HG03565 (cell line): ENCODE data around the gene LENG8.

Experiments used
- ATAC-seq: cut with Tn5 transposase; IDR thresholded peaks from one replicate; pipeline ENCODE4 v1.9.1; 2021; ENCODE audit warnings: mild to moderate bottlenecking, moderate library complexity; ENCODE audit not compliant: unreplicated experiment

The LENG8 gene

DNA sequence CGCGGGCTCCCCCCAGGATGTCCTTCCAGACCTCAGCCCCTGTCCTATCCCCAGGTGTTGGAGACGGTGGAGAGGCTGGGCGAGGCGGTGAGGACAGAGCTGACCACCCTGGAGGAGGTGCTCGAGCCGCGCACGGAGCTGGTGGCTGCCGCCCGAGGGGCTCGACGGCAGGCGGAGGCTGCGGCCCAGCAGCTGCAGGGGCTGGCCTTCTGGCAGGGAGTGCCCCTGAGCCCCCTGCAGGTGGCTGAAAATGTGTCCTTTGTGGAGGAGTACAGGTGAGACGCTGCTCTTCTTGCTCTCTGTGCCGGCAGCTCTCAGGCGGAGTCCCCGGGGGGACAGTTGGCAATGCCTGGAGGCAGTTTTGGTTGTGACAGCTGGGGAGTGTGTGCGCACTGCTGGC lies 26.9 kb upstream of the LENG8 start:
- no peak for ATAC-seq

DNA sequence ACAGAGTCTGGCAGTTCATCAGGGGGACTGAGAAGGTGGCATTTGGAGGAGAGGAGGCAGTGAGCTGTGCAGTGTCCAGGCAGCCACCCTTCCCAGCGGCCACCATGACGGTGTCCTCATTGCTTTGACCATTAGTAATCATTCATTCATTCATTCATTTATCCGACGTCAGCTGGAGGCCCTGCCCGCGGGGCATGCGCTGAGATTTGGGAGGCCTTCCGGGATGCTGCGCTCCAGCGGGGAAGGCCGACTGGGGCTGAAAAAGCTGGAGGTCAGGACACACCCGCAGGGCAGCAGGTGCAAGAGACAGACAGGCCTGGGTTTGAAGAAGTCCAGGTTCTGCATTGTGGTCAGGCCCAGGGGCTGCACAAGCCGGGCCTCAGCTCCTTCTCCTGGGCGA lies 24.8 kb upstream of the LENG8 start:
- no peak for ATAC-seq

DNA sequence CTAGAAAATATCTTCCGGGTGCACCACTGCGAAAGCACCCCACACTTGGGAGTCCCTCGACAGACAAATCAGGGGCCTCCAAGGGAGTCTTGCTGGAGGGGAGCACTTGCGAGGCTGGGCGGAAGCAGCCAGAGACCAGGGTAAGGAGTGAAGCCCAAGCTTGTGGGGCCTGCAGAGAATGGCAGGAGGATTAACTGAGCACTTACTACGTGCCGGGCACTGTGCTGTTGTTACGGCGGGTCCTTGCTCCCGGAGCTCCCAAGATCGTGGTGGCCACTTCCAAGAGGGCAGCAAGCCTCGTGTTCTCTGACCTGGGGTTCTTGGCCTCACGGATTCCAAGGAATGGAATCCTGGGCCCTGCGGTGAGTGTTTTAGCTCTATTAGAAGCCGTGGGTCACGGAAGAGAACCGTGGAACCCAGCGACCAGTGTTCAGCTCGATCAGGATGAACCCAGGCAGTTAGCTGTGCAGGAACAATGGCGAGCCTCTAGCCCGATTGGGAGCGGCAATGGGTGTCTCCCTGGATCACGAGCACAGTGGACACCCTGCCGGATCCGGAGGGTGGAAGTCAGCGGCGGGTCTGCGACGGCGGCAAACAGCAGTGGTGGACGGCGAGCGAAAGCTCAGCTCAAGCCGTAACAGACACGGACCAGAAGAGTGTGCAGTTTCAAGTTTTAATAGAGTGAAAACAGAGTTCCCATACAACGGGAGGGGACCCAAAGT lies 24.2 kb upstream of the LENG8 start:
- no peak for ATAC-seq

DNA sequence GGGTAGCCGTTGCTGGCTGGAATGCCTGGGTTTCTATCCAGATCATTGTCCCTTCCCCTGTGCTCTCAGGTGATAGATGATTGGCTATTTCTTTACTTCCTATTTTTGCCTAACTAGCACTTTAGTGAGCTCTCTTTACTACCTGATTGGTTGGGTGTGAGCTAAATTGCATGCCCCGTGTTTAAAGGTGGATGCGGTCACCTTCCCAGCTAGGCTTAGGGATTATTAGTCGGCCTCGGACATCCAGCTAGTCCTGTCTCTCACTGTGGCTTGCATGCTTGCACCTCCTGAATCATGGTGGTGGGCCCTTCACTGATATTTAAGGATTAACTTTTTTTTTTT lies 23.6 kb upstream of the LENG8 start:
- no peak for ATAC-seq

DNA sequence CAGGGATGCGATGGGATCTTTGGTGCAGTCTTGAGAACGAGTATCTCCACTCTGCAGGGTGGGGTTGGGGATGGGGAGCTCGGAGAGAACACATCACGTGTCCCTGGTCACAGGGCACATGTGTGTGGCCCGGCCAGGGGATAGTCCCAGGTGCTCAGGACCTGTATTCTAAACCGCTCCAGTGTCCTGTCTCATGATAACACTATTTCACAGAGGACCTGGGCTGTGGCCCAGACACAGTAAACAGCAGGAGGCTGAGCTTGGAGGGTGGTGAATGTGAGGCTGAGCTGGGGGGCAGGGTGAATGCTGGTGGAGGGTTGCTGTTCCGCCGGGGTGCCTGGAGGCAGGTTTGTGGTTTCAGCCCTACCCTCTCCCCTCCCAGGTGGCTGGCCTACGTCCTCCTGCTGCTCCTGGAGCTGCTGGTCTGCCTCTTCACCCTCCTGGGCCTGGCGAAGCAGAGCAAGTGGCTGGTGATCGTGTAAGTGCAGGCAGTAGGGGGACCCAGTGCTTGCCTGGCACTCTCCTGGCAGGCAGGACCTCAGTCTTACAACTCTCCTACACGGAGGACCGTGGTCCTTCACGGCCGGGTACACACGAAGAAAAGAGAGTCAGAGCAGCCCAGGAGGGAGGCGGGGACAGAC lies 22.6 kb upstream of the LENG8 start:
- ATAC-seq = no peak

DNA sequence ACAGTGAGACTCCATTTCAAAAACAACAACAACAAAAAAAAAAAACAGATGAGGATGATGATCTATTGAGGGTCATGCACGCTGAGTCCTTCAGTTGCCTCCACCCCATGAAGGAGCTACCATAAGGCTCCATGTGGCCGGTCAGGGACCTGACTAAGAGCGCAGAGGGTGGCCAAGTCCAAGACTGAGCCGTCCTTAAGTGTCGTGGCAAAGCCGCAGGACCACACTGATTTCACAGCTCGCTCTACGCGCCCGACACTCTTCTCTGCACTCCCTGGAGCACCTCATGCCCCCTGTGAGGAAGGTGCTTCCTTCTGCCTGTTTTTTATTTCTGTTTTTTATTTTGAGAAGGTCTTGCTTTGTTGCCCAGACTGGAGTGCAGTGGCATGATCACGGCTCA lies 21.4 kb upstream of the LENG8 start:
- ATAC-seq = no peak

DNA sequence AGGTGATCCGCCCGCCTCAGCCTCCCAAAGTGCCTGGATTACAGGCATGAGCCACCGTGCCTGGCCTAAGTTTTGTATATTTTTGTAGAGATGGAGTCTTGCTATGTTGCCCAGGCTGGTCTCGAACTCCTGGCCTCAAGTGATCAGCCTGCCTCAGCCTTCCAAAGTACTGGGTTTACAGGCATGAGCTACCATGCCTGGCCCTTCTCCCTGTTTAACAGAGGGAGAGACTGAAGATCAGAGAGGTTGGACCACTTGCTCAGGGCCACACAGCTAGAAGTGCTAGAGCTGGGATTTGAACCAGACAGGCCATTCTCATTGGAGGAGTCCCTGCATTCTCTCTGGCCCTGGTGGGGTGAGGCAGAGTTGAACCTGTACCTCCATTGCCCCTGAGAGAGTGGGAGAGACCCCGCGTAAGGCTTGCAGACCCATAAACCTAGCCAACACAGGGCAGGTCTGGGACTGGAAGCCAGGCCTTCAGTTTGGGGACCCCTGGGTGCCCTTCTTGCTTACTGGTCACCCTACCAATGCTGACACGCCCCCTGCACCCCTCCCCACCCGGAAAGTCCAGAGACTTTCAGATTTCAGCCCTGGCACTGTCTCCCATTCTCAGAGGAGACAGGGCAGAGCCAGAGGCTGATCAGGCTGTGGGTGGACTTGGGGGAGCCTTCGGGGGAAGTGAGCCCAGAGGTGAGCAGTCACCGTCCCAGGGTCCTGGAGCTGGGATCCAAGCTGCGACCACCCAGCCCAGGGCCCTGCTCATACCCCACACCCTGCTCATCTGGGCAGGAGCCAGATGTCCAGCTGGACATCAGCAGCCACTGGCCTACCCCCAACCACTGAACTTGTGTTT lies 20.4 kb upstream of the LENG8 start:
- no peak for ATAC-seq

DNA sequence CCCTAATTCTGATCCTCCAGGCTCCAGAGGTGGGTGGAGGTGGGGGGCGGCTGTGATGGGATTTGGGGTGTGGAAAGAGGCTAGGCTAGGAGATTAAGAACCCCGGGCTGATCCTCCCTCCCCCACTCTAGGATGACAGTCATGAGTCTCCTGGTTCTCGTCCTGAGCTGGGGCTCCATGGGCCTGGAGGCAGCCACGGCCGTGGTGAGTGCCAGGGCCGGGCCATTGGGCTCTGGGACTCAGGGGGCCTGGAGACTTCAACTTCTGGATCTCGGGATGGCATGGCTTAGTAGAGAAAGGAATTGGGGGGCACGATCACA lies 19.9 kb upstream of the LENG8 start:
- no peak for ATAC-seq

DNA sequence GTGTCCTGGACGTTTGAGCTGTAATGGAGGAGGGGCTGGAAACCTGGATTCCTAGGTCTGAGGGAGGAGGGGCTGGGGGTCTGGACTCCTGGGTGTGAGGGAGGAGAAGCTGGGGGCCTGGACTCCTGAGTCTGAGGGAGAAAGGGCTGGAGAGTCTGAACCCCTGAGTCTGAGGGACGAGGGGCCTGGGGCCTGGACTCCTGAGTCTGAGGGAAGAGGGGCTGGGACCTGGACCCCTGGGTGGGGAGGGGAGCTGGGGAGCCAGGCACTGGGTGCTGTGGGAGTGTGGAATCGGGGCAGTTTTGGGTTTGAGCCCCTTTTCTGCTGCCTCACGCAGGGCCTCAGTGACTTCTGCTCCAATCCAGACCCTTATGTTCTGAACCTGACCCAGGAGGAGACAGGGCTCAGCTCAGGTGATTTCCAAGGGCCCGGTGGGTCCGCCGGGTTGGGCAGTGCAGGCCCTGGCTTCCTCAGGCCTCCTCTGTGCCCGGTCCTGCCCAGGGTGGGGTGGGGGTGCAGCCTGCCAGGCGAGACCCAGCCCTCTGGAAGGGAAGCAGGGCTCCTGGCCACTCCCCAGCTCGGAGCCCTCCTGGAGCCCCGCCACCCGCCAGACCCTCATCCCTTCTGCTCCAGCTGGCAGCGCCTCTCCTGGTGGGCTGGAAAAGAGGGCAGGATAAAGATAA lies 19.3 kb upstream of the LENG8 start:
- no peak for ATAC-seq

DNA sequence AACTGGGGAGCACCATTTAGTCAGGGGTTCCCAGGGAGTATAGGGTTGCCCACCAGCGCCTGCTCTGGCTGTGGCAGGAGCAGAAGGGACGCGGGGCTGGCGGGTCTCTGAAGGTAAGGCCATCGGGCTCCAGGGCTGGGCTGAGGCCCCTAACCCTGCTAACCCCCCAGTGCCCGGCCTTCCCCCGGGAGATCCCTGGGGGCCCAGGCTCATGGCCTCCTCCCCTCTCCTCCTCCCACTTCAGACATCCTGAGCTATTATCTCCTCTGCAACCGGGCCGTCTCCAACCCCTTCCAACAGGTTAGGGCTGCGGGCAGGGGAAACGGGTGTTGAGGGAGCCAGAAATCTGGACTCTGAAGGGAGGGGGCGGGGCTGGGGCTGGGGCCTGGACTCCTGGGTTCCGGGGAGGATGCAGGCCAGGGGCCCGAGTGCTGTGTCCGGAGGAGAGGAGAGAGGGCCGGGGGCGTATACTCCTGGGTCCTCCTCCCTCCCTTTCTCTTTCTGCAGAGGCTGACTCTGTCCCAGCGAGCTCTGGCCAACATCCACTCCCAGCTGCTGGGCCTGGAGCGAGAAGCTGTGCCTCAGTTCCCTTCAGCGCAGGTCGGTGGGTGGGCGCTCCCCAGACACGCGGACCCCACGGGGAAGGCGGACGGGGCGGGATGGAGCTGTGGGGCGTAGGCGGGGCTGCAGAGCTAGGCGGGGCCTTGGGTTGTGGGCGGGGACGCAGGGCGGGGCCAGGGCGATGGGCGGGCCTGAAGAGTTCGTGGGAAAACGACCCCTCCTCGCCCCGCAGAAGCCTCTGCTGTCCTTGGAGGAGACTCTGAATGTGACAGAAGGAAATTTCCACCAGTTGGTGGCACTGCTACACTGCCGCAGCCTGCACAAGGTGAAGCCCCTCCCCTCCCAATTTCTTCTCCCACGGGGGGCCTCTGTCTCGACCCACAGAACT lies 18.4 kb upstream of the LENG8 start:
- ATAC-seq = no peak

DNA sequence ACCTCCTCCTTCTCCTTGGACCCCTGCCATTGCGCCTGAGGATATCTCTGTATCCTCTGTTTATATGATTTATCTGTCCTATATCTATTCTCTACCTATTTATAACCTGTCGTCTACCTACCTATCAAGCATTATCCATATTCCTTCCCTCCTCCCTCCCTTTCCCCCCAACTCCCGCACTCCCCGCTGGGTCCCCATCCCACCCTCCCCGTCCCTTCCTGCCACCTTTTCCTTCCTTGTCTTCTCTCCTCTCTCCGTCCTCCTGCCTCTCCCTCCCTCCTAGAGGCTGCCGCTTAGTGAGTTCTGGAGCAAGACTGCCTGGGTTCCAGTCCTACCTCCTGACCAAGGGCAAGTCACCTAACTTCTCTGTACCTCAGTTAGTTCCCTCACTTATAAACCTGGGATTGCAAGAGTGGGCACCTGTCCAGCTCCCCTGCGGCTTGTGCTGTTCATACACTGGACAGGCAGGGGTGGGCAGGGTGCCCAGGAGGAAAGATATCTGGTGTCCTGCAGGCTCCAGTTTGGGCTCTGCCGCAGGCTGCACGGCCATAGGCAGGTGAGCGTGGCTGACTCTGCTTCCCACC lies 17.7 kb upstream of the LENG8 start:
- ATAC-seq = no peak

DNA sequence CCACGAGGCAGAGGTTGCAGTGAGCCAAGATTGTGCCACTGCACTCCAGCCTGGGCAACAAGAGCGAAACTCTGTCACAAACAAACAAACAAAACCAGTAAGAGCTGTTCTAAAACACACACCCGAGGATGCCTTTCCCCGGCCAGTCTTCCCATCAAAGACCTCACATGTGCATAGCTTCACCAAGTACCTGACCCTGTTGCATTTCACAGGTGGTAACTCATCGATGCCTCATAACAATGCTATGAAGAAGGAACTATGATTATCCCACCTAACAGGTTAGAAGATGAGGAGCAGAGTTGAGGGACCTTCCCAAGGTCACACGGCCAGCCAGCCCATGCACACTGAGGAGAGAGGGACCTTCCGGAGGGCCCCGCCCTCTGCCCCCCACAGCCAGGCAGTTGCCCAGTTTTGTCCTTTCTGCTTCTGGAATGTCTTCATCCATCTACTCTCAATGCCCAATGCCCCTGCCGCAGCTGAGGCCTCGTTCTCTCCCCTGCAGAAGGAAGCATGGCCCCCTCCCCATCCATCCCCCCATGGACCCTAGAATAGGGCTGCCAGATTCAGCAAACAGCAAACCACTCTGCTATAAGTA lies 16.8 kb upstream of the LENG8 start:
- ATAC-seq = no peak

DNA sequence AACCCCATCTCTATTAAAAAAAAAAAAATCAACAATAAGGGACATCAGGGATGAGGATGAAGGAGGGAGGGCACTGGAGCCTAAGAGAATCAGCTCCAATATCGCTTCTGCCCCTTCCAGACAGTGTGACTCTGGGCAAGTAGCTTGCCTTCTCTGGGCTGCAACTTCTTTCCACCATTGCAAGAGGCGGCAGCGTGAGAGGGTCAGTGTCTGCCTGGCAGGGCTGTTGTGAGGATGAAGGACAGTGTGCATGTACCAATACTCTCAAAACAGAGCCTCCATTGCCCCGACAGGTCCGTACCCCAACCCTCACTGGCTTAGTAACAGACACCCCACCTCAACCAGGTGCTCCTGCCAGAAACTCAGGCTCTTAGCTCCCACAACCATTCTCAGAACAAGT lies 15.3 kb upstream of the LENG8 start:
- no peak for ATAC-seq

DNA sequence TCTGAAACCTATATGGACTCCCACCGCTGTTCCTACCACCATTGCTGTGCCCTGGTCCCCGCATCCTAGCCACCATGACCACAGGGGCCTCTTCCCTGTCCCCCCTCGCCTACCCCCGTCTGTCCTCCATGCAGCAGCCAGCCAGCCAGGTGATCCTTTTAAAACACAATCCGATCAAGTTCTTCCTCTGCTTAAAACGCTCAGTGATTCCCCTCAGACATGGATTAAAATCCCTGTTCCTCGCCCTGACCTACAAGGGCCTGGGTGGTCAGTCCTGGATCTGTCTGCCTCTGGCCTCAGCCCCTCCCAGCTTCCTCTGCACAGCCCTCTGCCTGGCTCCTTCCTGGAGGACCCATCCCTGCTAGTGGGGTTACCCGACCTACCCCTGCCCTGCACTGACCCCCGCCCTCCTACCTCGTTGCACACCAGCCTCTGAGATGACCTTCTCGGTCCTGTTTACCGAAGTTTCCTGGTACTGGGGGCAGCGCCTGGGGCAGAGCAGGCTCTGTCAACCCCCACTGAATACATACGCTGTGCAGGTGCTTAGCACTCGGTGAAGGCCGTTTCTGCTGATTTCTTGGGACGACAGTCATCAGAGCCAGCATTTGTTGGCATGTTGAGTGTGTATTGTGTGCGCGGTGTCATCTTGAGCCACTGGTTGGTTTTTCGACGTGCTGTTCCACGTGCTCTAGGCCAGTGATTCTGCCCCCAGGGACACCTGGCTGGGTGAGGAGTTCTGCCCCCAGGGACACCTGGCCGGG lies 14.7 kb upstream of the LENG8 start:
- ATAC-seq = no peak

DNA sequence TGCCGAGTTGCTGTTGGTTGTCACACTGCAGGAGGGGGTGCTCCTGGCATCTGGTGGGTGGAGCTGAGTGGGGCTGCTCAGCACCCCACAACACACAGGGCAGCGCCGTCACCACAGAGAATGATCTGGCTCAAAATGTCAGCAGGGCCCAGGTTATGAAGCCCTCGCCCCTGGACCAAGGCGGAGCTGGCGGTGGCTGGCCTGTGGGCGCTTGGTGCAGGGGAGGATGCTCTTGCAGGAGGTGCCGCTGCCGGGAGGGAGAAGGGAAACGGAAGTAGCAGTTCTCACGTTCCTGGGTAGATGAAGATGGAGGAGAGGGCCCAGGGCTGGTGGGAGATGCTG lies 14.2 kb upstream of the LENG8 start:
- ATAC-seq = no peak

DNA sequence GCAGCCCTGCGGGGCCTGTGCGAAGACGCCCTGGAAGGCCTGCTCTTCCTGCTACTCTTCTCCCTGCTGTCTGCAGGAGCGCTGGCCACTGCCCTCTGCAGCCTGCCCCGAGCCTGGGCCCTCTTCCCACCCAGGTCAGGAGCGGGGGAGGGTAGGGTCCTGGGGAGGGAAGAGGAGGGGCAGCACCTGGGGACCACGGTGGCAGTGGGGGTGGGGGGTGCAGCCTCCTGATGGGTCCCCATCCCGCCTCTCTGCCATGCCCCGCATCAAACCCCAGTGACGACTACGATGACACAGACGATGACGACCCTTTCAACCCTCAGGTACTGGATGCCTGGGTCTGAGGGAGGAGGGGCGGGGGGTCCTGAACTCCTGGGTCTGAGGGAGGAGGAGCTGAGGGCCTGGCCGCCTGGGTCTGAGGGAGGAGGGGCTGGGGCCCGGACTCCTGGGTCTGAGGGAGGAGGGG lies 13.4 kb upstream of the LENG8 start:
- no peak for ATAC-seq

DNA sequence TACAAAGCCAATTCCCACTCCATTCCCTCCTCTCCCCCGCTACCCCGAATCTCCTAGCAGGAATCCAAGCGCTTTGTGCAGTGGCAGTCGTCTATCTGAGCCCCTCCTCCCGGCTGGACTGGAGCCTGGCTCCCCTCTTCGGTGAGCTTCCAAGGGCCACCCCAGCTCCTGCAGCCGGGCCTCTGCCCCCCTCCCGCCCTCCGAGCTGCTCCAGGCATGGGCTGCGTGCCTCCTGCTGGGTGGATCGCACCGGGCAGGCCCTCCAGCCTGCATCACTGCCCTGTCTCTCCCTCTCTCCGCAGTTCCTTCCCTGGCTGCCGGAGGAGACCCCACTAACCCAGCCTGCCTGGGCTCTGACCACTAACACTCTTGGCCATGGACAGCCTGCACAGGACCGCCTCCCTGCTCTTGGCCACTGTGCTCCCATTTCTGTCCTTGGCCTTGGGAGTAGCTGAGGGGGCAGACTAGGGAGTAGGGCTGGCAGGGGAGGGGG lies 12.9 kb upstream of the LENG8 start:
- ATAC-seq = no peak

DNA sequence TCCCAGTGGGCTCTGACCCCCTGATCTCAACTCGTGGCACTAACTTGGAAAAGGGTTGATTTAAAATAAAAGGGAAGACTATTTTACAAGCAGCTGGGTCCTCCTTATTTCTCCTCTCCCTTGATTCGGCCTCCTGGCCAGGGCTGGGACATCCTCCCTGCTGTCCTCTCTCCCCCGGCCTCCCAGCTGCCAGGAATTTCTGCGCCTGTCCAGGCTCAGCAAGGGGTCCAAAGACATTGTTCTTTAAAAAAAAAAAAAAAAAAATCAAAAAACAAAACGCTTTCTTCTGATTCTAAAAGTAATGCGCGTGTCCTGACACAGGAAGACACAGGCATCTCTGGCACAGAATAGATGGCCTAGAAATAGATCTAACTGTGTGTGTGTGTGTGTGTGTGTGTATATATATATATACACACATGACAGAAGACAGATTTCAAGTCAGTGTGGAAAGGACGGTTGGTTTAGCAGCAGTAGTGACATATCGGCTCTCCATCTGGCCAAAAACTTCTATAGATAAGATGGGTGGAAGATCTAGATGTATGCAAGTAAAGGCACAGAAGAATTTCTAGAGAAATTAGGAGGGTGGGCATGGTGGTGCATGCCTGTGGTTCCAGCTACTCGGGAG lies 12.3 kb upstream of the LENG8 start:
- ATAC-seq = no peak
